Cardiac muscle cell (in vitro differentiated cells and primary cell): ENCODE results near the gene CUX1. TPM values are rescaled to one million over a fixed set of nuclear protein-coding genes. Genes with fewer than 3 reads are reported as not detected.
A peak's percentile ranks its signal among the peaks of the same experiment; 100 is the strongest.
"Not testable (repeated sequence)": the region's sequence is repeated elsewhere in the genome, so short reads cannot be mapped to it uniquely, and the experiment has no call there.

Experiments used
- DNase-seq, 2 donors: peaks; one replicate each; pipeline versions ENCODE4 v3.0.0 to v3.0.0-alpha.2; 2010 to 2017; ENCODE audit warnings: low read depth in 1 of 2, low spot score in 1 of 2
- H3K27ac ChIP-seq: fragments of 200-600 bp; sonication (generic); 2 replicates; pipeline ENCODE4 v1.5.1; 2016
- H3K27me3 ChIP-seq: fragments of 200-600 bp; sonication (generic); 2 replicates; pipeline ENCODE4 v1.6.0; 2016; ENCODE audit warnings: control low read depth
- H3K36me3 ChIP-seq: fragments of 200-600 bp; sonication (generic); 2 replicates; pipeline ENCODE4 v1.5.1; 2016; ENCODE audit warnings: control low read depth
- H3K4me1 ChIP-seq: fragments of 200-600 bp; sonication (generic); 2 replicates; pipeline ENCODE4 v1.8.1; 2017; ENCODE audit warnings: low read depth, mild to moderate bottlenecking, mixed run types
- H3K4me3 ChIP-seq: fragments of 200-600 bp; sonication (generic); 2 replicates; pipeline ENCODE4 v1.5.1; 2016; ENCODE audit warnings: mild to moderate bottlenecking
- H3K9me3 ChIP-seq: fragments of 200-600 bp; sonication (generic); 2 replicates; pipeline ENCODE4 v1.5.1; 2017; ENCODE audit warnings: low read depth, mild to moderate bottlenecking, control low read depth
- CTCF ChIP-seq: IDR thresholded peaks from 2 replicates; pipeline ENCODE4 v1.5.1; 2012; ENCODE audit warnings: low read depth, mild to moderate bottlenecking, low read length
- polyA plus RNA-seq: library from polyadenylated mRNA; unstranded; fragments of >200 nt; fragmentation: Nextera tagmentation; extraction: Ambion mirVana; gene quantifications from 2 replicates; pipeline ENCODE4 v1.2.1, GENCODE V29; 2016
- total RNA-seq: library from RNA; depleted of rRNA; stranded (reverse); fragments of >200 nt; gene quantifications from 2 replicates; pipeline ENCODE4 v1.2.3, GENCODE V29; 2016

Gene CUX1
- total and polyA plus RNA-seq, 2 experiments from 2014 or later: 67.7 to 85.3 TPM

GRCh38 chr7:102182016-102182415 lies 364.6 kb downstream of the CUX1 start:
- H3K9me3 ChIP-seq: no peaks in the 10 kb centered on the region
- DNase-seq: no peak
- peaks cover 6% of the 10 kb centered on the region for H3K36me3 ChIP-seq
- H3K4me3 ChIP-seq: no peak overlapping the region
- no peaks in the 10 kb centered on the region for H3K27me3 ChIP-seq
- TF ChIP-seq CTCF: no peak
- no peak overlapping the region for H3K27ac ChIP-seq
- H3K4me1 ChIP-seq: no peaks in the 10 kb centered on the region

GRCh38 chr7:102183848-102184247 lies 366.4 kb downstream of the CUX1 start:
- not testable (repeated sequence) for H3K4me1 ChIP-seq, H3K4me3 ChIP-seq, DNase-seq, H3K9me3 ChIP-seq, H3K36me3 ChIP-seq, H3K27me3 ChIP-seq, H3K27ac ChIP-seq

GRCh38 chr7:102184303-102184702 lies 366.9 kb downstream of the CUX1 start:
- DNase-seq: no peak
- no peak for TF ChIP-seq CTCF
- no peaks in the 10 kb centered on the region for H3K9me3 ChIP-seq
- no peak overlapping the region for H3K27ac ChIP-seq
- H3K4me3 ChIP-seq: no peak overlapping the region
- no peaks in the 10 kb centered on the region for H3K4me1 ChIP-seq
- H3K27me3 ChIP-seq: no peaks in the 10 kb centered on the region
- H3K36me3 ChIP-seq: peaks cover 6% of the 10 kb centered on the region

GRCh38 chr7:102185796-102186195 lies 368.4 kb downstream of the CUX1 start:
- H3K4me3 ChIP-seq: no peak overlapping the region
- H3K9me3 ChIP-seq: no peaks in the 10 kb centered on the region
- no peak for TF ChIP-seq CTCF
- H3K36me3 ChIP-seq: peaks cover 17% of the 10 kb centered on the region
- H3K27me3 ChIP-seq: no peaks in the 10 kb centered on the region
- H3K4me1 ChIP-seq: no peaks in the 10 kb centered on the region
- no peak for DNase-seq
- no peak overlapping the region for H3K27ac ChIP-seq

GRCh38 chr7:102186306-102186705 lies 368.9 kb downstream of the CUX1 start:
- Histone ChIP-seq H3K9me3 (no peaks in the 10 kb centered on the region), H3K36me3 (peaks cover 14% of the 10 kb centered on the region), H3K4me3 (no peak overlapping the region), H3K27ac (no peak overlapping the region), H3K27me3 (no peaks in the 10 kb centered on the region), H3K4me1 (no peaks in the 10 kb centered on the region)
- DNase-seq: no peak
- TF ChIP-seq CTCF: no peak

- no peak for TF ChIP-seq CTCF
- Histone ChIP-seq H3K27me3 (no peaks in the 10 kb centered on the region), H3K9me3 (no peaks in the 10 kb centered on the region), H3K4me1 (no peaks in the 10 kb centered on the region), H3K4me3 (no peak overlapping the region), H3K27ac (no peak overlapping the region), H3K36me3 (peaks cover 14% of the 10 kb centered on the region)
- peak in 1 of 2 donors; percentile 8 for DNase-seq
Observed at GRCh38 chr7:102188746-102189145, 371.3 kb downstream of the CUX1 start.
